IPS-NIHi11 (cell line): ENCODE measurements around the gene RASL10A.

Experiments
- DNase-seq: peaks from one replicate; pipeline ENCODE4 v3.0.0; 2012; ENCODE audit warnings: mixed read lengths, low spot score

RASL10A gene

DNA sequence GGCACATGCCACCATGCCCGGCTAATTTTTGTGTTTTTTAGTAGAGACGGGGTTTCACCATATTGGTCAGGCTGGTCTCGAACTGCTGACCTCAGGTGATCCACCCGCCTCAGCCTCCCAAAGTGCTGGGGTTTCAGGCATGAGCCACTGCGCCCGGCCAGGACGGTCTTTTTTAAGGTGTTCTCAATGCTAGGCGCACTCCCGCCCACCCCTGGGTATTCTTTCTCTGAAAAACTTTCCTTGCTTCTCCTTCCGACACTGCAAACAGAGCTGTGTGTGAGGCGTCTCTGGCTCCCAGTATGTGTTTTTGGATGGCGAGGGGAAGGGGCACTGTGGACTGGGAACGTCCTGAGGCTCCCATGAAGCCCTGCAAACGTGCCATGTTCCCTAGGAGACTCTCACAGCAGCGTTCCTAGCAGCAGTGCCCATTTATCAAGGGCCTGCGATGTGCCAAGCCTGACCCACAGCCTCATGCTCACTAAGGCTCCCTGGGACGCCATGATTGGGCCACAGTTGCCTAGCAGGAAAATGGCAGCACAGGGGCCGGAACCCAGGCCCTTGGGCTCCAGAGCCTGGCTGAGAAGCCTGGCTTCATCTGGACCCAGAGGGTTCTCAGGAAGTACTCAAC is 2.4 kb upstream of the RASL10A start:
- no peak for DNase-seq

DNA sequence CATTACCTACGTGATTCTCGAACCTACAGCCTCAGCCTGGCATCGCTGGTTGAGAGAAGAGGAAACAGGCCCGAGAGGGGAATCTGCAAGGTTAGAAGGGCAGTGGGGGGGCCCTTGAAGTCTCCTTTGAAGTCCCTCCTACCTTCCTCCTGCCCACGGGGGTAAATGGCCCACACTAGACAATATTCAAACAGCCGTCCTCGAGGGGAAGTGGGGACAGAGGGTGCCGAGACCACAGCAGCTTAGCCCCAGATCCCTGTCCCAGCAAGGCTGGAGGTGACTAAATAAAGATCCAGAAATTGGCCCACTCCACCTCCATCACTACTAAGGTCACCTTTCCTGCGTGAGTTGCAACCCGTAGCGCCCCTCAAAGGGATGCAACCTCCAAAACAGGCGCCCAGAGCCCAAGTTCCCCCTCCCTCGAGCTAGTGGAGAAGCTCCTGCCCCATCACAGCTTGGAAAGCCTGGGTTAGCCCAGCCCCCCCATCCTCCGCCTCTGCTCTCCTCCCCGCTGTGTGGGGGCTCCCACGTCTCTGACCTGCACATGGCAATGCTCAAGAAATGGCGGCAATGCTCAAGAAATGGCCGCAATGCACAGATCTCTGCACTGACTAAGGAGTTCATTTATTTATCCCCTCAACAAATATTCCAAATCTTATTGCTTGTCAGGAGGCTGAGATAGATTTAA is 788 bp upstream of the RASL10A start:
- no peak for DNase-seq

DNA sequence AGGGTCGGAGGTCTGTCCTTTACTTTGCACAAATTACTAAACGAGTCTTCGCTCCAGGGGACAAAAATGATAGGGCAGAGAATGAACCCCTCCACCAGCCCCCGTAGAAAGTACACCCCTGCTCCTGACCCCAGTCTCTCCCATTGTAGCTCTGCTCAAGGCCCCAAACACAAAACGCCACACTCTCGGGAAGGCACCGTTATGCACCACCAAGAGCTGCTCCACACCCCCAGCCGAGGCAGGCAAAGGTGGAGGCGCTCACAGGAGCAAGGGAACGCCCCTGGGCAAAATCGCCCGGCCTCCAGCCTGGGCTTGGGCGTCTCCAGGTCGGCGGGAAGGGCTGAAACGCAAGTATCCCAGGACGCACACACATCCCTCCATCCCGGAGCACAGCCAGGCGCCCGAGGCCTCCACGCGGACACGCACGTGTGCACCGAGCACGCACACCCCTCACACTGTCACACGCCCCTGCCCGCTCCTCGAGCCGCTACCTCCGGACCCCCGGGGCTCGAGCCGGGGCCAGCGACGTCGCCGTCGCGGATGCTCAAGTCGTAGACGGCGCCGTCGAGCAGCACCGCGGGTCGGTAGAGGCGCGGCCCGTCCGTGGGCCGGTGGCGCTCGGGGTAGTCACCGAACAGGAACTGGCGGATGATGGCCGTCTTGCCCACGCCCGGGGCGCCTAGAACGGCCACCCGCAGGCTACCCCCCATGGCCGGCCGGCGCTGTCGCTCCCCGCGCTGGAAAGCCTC is 786 bp downstream of the RASL10A start:
- peak; percentile 57 for DNase-seq

DNA sequence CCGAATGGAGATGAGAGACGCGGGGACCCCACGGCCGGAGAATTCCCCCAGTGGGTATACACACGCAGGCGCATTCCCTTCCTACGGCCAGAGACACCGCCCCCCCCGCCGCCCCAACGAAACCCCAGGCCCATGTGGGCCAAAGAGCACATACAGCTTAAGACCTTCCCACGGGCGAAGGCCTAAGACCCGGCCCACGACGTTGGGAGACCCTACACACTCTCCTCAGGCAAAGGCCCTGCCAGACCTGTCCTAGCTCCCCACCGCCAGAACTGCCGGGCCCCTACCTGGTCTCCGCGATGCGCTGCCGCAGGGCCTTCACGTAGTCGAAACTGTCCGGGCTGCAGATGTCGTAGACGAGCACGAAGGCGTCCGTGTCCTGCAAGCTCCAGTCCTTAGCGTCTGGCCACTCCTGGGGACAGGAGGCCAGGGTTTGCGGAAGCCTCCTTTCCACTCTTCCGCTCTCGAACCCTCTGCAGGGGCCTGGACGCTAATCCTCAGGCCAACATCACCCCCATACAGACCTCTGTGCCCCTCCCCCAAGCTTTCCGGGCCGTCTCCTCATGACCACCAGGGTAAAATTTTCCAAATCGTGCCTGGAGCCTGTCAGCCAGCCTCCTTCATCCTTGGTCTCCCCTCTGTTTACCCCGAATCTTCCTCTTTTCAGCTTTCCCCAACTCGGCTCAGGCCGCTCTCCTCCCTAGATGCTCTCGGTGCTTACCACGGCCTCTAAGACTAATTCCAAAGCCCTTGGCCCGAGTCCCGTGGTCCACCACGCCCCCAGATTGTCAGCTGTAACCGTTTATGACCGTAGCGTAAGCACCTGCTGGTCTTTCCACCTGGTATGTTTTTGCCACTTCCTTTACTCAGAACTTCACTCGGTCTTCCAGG is 1.7 kb downstream of the RASL10A start:
- DNase-seq: peak; percentile 17

DNA sequence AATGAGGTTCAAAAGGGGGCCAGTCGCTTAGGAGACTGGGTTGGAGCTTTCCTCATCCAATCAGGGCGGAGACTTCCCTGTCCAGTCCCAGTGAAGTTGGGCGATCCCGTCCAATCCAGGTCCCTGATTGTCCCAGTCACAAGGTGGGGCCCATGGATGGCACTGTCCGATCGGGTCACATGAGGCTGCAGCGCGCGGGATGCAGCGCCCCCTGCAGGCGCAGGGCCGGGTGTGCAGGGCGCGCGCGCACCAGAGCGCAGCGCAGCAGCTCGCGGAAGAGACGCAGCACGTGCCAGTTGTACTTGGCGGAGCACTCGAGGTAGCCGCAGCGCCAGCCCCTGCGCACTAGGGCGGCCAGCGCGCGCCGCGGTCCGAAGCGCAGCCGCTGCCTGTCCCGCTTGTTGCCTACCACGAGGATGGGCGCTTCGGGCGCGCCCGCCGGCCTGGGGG is 2.3 kb downstream of the RASL10A start:
- DNase-seq: peak; percentile 91

DNA sequence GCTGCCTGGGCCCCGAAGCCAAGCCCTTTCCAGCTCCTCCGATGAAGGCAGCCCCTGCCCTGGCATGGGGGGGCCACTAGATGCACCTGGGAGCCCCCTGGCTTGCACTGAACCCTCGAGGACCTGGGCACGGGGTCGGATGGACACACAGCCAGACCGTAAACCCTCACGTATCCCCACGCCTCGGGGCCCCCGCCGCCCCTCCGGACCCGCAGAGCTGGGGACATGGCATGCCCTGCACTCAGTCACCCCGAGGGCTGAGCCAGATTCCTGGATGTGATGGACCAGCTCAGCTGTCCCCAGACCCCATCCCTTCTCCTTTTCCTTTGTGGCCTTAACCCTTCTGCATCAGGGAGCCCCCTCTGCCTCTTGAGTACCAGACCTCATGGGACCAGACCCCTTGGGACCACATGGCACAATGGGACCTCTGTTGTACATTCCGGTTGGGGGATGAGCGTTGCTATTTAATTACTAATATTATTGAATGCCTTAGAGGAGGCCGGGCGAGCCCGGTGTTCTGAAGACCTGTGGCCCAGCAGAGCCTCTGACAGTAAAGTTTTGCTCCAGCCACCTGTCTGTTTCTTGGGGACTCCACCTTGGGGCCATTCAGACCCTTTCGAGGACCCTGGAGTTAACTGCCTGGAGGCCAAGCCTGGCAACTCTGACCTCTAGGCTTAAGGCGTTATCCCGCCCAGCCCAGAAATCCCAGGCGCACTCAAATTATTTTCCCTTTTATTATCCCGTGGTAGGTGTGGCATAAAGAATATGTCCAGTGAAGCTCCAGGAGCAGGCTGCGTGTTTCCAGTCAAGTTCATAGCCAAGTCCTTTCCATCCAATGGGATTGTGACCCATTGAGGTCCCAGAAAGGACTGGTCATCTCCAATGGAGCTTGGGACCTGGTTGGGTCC is 3.0 kb downstream of the RASL10A start:
- no peak for DNase-seq

DNA sequence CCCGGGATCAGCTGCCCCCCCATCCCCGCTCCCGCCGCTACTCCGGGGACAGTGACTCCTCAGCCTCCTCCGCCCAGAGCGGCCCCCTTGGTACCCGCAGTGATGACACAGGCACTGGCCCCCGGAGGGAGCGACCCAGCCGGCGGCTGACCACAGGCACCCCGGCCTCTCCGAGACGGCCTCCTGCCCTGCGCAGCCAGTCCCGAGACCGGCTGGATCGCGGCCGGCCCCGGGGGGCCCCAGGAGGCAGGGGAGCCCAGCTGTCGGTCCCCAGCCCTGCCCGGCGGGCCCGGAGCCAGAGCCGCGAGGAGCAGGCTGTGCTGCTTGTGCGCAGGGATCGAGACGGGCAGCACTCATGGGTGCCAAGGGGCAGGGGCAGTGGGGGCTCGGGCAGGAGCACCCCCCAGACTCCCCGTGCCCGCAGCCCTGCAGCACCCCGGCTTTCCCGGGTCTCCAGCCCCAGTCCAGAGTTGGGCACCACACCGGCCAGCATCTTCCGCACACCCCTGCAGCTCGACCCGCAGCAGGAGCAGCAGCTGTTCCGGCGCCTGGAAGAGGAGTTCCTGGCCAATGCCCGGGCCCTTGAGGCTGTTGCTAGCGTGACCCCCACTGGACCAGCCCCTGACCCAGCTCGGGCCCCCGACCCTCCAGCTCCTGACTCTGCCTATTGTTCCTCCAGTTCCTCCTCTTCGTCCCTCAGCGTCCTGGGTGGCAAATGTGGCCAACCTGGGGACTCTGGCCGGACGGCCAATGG is 3.9 kb downstream of the RASL10A start:
- no peak for DNase-seq

DNA sequence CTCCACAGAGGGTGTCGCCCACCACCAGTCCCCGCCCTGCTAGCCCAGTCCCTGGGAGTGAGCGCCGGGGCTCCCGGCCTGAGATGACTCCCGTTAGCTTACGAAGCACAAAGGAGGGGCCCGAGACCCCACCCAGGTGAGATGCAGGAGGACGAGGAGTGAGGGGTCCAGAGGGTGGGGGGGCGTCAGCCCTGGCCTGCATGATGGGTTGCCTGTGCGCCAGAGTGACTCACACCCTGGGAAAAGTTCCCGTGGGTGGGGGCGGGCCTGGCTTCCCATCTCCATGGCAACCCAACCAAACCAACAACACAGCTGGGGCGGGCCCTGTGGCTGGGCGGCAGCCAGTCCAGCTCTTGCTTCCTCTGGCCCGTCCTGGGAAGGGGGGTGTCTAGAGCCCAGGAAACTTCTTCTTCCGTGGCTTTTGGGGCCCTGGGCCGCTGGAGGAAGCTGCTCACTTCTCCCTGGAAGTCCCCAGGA is 4.6 kb downstream of the RASL10A start:
- DNase-seq: peak; percentile 79

DNA sequence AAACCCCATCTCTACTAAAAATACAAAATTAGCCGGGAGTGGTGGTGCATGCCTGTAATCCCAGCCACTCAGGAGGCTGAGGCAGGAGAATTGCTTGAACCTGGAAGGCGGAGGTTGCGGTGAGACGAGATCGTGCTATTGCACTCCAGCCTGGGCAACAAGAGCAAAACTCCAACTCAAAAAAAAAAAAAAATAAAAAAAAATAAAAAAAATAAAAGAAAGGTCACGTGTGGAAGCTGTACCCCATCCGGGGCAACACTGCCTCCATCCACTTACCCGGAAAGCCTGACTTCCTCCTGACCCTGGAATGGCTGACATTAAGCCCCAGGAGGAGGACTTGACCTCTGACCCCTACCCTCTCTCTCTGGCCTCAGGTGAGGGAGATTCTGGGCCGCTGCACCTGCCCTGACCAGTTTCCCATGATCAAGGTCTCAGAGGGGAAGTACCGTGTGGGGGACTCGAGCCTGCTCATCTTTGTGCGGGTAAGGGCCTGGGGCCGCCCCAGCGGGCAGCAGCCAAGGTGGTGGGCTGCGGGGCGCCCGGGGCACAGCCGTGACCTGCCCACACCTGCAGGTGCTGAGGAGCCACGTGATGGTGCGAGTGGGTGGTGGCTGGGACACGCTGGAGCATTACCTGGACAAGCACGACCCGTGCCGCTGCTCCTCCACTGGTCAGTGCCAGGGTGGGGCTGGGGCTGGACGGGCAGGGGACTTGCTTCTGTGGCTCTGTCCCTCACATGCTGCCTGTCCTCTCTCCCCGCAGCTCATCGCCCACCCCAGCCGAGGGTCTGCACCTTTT is 5.2 kb downstream of the RASL10A start:
- DNase-seq: no peak

DNA sequence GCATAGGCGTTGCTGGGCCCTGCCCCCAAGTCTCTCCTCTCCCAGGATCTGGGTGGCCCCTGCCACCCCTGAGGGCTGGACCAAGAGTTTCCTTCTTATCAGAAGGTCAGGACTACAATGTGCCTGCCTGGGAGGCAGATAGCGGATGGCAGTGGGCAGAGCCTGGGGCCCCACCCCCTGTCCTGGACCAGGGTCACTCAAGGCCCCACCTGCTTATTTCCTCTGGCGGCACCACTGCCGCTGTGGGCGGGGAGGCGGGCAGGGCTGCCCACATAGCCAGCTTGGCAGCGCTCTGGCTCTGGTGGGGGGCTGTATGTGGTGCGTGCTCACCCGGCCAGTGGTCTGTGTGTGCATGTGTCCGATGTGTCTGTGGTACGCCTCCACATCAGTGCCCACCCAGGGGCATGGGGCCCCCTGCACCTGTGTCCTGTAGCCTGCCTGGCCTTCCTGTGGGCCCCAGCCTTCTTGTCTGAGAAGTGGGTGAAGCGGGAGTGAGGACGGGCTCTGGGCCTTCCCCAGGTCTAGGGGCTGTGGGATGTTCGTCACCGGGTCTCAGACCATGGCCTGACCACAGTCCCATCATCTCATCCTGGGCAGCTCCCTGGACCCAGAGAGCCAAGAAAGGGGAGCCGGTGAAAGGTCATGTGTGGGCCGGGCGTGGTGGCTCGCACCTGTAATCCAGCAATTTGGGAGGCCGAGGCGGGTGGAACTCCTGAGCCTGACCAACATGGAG is 6.0 kb downstream of the RASL10A start:
- no peak for DNase-seq

DNA sequence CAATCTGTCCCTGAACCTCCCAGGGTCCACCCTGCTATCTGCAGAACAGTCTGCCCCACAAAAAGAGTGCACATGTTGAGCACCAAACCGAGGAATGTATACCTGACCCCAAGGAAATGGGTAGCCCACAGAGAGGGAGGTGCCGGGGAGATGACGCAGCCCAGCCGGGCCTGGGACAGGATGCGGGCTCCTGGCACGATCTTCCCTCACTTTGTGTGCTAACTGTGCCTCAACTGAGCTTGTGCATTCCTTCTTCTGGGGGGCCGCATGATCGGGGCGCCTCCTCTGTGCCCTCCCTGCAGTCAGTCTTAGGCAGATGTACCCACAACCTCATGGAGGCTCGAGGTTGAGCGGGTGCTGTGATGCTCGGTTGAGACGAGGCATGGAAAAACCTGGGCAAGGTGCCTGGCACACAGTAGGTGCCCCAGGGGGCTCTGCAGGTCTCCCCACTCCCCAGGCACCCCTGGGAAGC is 6.7 kb downstream of the RASL10A start:
- no peak for DNase-seq

DNA sequence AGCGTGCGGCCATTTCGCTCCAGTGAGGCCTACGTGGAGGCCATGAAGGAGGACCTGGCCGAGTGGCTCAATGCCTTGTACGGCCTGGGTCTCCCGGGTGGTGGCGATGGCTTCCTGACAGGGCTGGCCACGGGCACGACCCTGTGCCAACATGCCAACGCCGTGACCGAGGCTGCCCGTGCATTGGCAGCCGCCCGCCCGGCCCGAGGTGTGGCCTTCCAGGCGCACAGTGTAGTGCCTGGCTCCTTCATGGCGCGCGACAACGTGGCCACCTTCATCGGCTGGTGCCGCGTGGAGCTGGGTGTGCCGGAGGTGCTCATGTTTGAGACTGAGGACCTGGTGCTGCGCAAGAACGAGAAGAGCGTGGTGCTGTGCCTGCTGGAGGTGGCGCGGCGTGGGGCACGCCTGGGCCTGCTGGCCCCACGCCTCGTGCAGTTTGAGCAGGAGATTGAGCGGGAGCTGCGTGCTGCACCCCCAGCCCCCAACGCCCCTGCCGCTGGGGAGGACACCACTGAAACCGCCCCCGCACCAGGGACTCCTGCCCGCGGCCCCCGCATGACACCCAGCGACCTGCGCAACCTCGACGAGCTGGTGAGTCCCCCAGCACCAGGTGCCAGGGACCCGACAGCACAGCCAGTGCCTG is 7.2 kb downstream of the RASL10A start:
- DNase-seq: no peak

DNA sequence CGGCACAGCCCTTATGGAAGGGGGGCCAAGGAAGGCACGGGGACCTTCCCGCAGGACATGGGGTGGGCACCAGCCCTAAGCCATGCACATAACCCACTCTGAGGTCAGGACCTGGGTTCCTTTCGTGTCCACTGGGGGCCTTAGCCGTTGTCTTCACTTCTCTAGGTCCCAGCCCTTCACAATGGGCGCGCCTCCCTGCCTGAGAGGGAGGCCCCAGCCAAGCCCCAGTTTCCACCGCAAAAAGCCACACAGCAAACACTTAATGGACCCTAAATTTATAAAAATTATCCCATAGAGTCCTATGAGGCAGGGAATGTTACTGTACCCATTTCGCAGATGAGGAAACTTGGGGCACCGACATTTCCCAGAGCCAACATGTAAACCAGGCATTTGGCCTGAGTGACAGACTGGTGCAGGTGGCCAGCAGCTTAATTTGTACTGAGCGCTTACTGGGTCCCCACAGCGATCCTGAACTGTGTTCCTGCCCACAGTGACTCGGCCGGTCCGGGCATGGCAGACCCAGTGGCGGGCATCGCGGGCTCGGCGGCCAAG is 7.8 kb downstream of the RASL10A start:
- DNase-seq: no peak

DNA sequence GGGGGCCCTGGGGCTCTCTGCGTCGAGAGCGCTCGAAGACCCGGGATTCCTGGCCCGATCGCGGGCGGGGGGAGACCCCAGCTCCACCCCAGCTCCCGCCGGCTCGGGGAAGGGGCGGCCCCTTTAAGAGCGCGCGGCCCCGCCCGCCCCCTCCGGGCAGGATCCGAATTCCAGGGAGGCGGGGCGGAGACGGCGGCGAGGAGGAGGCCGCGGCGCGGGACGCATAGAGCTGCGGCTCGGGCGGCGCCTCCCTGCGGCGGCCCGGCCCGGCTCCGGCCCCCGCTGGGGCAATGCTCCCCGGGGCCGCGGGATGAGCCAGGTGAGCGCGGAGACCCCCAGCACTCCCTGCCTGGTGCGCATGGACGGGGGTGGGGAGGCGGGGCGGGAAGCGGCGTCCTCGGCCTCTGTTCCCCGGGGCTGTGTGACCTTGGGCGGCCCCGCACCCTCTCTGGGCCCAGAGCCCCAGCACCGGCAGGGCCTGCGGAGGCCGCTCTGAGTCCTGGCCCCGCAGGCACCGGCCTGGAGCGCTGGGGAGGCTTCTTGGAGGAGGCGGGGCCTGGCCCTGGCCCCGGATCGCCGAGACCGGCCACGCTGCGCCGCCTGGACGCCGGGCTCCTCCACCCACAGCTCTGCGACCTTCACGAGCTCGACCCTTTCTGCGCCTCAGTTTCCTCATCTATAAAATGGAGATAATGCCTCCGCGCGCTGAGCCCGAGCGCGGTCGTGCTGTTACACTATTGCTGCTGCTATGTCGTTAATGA is 8.5 kb downstream of the RASL10A start:
- peak; percentile 89 for DNase-seq

DNA sequence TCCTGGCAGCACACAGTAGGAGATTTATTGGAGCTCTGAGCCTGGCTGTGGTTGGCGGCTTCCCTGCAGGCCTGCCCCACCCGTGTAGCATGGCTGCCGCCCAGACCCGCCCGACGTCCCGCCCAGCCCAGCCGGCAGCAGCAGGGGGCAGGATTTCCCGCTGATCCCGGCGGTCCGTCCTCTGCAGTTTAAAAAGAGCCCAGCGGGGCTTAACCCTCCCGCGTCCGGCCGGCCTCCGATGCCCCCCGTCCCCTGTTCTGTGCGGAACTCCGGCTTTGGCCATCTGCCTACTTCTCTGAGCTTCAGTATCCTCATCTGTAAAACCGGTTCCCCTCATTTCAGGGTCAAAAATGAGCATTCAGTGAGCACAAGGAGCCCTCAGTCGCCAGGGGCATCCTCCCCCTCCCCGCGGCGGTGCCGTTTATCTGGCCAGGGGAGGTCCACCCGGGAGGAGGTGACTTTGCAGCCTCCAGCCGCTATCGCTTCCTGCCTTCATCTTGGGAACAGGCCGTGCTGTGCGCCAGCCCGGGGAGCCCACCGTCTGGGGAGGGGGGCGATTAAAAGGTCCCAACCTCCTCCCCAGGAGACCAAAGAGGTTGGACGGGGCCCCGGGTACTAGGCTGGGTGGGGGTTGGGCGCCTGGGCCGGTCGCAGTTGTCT is 9.2 kb downstream of the RASL10A start, which contains the start of gene GAS2L1:
Gene GAS2L1, plus strand, starts transcription at position 476 of the 660 bp plus-strand sequence. CDS start 1,456 bp downstream, outside the sequence.
- peak; percentile 82 for DNase-seq

DNA sequence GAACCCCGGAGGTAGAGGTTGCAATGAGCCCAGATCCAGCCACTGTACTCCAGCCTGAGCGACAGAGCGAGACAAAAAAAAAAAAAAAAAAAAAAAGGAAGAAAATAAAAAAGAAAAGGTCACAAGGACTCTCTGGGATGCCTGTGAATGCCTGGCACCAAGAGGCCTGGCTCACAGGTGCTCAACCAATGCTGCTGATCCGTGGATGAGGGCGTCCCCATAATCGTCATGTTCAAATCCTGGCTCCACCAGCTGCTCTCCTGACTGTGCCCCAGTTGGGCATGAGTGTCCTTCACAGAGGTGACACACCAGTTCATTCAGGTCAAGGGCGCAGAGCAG is 9.7 kb downstream of the RASL10A start:
- DNase-seq: no peak
